NOMO-1 treated with dmso at 0.1 percent for 144 hours (cell line): ENCODE results near the gene MSH3.
"Not testable (repeated sequence)": the region's sequence is repeated elsewhere in the genome, so short reads cannot be mapped to it uniquely, and the experiment has no call there.

ENCODE experiments used
- DNase-seq: peaks from one replicate; lab custom pipeline; 2025; ENCODE audit not compliant: unreplicated experiment; lab: John Stamatoyannopoulos, UW

Gene MSH3

DNA sequence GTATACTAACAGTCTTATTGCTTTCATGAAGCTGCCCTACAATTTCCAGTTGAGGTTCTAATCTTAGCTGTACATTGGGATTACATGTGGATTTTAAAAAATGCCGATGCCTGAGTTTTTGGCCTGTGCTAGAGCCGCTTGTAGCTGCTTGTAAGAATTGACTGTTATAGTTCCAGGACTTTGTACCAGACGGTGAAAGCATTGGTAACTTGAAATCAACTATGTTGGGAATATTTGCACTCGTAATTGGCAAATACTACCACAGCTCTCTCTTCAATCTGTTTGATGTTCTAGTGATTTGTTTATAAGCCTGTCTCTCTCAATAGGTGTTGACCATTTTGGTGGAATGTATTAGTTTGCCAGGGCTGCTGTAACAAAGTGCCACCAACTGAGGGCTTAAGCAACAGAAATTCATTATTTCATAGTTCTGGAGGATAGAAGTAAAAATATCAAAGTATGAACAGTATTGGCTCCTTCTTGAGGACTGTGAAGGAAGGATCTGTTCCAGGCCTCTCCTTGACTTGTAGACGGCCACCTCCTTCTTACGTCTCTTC is 50.8 kb downstream of the MSH3 start:
- DNase-seq: no peak

DNA sequence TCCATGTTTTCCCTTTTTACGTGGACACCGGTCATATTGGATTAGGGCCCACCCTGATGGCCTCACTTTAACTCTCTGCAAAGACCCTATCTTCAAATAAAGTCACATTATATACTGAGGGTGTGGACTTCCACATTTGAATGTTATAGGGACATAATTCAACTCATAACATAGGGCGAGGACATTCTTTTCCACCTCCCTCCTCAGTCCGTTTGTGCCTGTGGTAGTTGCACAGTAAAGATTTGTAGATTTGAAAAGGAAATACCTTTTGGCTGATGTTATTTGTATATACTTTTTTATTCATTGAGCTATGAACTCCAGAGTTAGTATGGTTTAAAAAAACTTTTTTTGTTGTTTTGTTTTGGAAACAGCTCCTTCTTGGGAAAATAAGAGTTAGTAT is 51.3 kb downstream of the MSH3 start:
- DNase-seq: no peak

DNA sequence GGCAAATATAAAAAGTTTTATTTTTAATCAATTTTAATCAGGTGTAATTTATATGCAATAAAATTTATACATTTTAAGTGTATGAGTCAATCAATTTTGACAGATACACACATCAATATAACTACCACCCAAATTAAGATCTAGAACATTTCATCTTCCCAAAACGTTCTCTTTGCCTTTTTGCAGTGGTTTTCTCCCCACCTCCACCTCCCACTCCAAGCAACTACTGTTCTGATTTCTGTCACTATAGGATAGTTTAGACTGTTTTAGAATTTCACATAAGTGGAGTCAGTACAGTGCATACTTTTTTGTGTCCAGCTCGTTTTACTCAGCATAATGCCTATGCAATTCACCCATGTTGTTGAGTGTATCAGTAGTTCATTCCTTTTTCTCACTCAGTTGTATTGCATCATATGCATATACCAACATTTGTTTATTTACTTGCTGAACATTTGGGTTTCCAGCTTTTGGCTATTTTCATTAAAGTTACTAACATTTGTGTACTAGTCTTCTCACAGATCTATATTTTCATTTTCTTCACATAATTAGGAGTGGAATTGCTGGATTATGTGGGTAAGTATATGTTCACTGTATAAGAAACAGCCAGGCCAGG is 52.5 kb downstream of the MSH3 start:
- no peak for DNase-seq

GRCh38 chr5:80707645-80708044 is 53.2 kb downstream of the MSH3 start:
- no peak for DNase-seq

DNA sequence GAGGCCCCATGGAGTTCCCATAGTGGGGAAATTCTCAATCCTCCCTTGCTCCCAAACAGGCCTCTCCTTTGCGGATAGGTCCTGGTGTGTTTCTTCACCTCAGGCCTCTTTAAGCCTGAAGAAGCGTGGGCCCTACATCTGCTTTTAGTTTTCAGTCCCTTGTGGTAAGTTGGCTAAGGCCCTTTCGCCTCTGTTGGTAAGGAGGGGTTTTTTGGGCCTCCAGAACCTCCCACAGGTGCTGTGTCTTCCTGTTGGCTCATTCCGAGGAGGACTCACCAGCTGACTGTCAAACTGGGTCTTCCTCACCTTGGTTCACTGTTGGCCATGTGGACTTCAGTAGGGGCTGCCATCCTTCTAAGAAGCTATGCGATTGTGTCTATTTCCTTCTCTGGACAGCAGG is 56.8 kb downstream of the MSH3 start:
- no peak for DNase-seq

- DNase-seq: no peak
Measured at GRCh38 chr5:80711938-80712337, 57.5 kb downstream of the MSH3 start.

DNA sequence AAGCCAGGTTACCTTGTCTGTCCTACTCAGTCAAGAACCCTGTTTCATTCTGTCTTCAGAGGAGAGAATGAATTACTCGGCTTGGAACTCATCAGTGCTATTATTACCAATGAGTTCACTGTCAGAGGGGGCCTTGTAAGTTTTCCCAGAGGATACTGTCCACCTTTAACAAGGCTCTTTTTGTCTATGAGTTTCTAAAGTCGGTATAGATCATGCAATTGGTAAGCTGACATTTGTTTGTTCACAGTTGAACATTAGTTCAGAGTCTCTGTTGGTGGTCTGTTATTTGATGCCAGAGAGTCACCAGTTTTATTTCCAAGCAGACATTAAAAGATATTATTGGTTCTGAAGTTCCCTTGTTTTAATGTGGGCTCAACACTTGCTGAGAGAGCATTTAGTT is 58.5 kb downstream of the MSH3 start:
- DNase-seq: no peak

DNA sequence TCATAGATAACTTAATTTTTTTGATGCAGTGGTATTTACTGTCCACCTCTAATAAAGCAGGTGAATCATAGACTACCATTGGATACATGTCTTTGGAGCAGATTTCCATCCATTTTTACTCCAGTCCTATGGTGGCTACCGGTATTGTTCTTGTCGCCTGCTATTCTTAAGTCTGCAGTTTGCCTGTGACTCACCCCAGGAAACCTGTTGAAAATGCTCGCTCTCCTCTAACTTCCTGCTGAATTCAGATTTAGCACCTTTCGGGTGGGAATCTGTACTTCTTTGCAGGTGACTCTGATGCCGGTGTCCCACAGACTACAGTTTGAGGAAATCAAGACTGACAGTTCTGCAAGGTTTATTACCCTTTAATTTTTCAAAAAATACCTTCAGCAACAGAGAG is 59.2 kb downstream of the MSH3 start:
- no peak for DNase-seq

- DNase-seq: no peak
Measured at GRCh38 chr5:80714570-80715298, 60.3 kb downstream of the MSH3 start.

- no peak for DNase-seq
Measured at GRCh38 chr5:80715887-80716286, 61.4 kb downstream of the MSH3 start.

DNA sequence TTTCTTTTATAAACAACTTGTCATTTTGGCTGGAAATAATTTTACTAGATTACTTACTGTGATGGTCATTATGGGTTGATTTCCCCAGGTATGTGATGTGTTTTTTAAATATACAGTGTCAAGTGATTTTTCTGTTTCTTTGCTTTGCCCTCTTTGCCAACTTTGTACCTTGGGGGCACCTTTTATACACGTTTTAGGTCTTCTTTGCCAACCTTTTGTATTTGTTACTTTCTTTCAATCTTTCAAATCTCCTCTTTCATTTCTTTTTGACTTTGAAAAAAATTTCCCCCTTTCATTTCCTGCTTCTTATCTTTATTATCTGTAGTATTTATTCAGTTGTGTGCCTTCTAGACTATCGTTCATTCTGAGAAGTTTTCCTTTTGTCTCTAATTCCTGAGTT is 65.7 kb downstream of the MSH3 start:
- DNase-seq: no peak

DNA sequence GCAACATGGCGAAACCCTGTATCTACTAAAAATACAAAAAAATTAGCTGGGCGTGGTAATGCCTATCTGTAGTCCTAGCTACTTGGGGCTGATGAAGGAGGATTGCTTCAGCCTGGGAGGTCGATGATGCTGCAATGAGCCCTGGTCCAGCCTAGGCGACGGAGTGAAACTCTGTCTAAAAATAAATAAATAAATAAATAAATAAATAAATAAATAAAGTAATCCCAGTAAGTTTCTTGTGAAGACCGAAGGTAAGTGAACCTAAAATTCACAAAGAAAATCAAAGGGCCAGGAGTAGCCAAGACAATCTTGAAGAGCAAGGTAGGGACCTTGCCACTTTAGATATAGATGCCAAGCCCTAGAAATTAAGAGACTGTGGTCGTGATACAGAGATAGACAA is 68.5 kb downstream of the MSH3 start:
- DNase-seq: no peak

GRCh38 chr5:80725446-80725845 is 71.0 kb downstream of the MSH3 start:
- no peak for DNase-seq

DNA sequence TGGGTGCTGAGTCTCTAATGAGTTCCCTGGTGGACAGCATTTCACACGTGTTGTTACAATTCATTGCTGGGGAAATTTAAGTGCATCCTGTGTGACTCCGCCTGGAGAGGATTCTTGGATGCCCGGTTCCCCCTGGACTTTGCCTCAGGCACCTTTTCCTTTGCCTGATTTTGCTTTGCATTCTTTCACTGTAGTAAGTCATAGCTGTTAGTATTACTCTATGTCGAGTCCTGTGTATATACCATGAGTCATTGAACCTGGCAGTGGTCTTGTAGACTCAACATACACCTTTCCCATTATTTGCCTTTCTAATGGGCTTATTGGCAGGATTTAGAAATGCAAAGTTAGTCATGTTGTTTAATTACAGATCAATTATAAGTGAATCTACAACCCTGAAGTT is 82.3 kb downstream of the MSH3 start:
- no peak for DNase-seq

DNA sequence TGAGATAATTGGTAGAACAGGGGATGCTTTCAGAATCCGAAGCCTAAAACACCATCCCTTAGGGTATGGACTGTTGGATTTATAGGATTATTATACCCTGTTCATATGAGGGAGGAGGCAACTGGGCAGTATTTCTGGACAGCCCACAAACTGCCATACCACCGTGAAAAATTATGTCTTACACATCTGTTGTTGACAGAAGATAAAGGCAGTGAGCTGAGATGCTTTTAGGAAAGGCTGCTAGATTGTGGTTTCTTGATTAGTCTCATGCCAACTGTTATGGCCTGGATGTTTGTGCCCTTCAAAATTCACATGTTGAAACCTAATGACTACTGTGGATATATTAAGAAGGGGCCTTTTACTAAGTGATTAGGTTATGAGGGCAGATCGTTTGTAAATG is 84.0 kb downstream of the MSH3 start:
- no peak for DNase-seq

- no peak for DNase-seq
Measured at GRCh38 chr5:80739057-80739456, 84.6 kb downstream of the MSH3 start.

- no peak for DNase-seq
Measured at GRCh38 chr5:80739496-80739895, 85.0 kb downstream of the MSH3 start.

GRCh38 chr5:80739898-80740297 is 85.4 kb downstream of the MSH3 start:
- DNase-seq: no peak

DNA sequence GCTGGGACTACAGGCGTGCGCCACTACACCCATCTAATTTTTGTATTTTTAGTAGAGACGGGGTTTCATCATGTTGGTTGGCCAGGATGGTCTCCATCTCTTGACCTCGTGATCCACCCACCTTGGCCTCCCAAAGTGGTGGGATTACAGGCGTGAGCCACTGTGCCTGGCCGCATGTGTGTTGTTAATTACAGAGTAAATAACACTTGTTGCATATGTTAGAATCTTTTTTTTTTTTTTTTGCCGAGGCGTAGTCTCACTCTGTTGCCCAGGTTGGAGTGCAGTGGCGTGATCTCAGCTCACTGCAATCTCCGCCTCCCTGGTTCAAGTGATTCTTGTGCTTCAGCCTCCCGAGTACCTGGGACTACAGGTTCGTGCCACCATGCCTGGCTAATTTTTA is 86.0 kb downstream of the MSH3 start:
- not testable (repeated sequence) for DNase-seq

DNA sequence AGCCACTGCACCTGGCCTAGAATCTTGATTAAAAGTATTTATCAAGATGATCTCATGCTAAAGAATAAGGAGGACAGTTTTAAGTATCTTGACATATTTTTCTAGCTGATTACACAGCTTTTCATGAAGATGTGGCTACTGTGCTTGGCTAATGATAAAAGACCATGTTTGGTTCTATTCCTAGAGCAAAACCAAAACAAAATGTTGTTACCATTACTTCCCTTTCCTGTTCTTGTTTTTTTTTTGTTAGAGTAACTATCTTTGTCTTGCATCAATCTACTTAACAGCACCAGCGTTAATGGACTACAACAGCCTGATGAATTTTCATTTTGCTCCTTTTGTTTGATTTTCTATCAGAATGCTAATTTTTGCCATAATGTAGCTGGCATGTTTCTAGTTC is 86.5 kb downstream of the MSH3 start:
- DNase-seq: no peak

- DNase-seq: no peak
Measured at GRCh38 chr5:80744149-80744548, 89.7 kb downstream of the MSH3 start.

GRCh38 chr5:80745490-80745889 is 91.0 kb downstream of the MSH3 start:
- no peak for DNase-seq

- no peak for DNase-seq
Measured at GRCh38 chr5:80747922-80748321, 93.5 kb downstream of the MSH3 start.
